Hematopoietic multipotent progenitor cell treated with erythropoietin and hydrocortisone succinate and interleukin-3 and kit ligand, for 8 days (in vitro differentiated cells): ENCODE data around the gene PTBP2.
"Not testable (repeated sequence)": the region's sequence is repeated elsewhere in the genome, so short reads cannot be mapped to it uniquely, and the experiment has no call there.

Experiments
- DNase-seq: peaks from one replicate; pipeline ENCODE4 v3.0.0-alpha.2; 2015

PTBP2 gene

DNA sequence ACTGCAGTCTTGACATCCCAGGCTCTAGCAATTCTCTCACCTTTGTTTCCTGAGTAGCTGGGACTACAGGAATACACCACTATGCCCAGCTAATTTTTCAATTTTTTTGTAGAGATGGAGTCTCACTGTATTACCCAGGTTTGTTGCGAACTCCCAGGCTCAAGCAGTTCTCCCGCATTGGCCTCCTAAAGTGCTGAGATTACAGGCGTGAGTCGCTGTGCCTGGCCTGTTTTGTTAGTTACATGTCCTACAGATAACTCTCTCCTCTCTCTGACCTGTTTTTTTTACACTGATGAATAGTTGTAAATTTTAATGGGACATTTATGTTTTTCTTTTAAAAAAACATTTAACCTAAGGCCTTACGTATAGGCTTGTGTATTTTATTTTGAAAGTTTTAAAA is 19.8 kb downstream of the PTBP2 start:
- DNase-seq = no peak

DNA sequence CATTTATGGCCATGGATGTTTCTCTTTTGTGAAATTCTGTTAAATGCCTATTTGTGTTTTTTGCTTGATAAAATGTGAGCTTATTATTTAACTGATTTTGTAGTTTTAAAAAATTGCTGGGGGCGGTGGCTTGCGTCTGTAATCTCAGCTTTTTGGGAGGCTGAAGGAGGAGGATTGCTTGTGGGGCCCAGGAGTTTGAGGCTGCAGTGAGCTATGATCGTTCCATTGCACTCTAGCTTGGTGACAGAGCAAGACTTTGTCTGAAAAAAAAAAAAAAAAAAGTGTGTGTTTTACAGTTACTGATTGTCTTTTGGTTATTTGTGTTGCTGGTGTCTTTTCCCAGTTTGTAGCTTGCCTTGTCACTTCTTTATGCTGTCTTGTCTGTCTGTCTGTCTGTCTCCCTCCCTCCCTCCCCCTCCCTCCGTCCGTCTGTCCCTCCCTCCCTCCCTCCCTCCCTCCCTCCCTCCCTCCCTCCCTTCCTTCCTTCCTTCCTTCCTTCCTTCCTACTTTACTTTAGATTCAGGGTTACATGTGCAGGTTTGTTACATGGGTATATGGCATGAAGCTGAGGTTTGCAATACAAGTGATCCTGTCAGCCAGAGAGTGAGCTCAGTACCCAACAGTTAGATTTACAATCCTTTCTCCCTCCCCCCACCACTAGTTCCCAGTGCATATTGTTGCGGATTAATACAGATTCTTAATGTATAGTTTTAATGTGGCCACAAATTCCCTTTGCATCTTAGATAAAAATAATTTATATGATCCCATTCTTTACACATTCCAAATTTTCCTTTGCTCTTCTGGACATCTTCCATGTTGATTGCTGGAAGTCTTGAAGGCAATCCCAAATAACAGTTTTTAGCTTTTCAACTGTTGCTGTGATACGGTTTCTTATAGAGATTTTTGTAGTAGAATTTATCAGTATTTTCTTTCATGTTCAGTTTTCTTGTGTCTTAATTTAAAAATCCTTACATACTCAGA is 25.1 kb downstream of the PTBP2 start:
- DNase-seq = no peak

DNA sequence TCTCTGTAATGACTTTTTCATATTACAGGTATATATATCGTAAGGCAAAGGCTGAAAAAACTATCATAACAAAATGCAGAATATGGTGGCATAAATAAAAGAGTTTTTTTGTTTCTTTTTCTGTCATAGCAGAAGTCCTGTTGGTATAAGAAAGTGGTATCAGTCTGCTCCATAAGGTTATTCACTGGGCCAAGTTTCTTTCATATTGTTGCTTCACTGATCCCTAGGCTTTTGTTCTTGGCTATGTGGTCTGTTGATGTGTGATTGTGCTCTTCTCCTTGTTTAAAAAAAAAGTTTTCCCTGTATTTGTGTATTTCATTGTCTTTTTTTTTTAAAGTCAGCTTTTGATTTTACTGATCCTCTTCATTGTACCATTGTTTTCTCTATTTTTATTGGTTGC is 26.0 kb downstream of the PTBP2 start:
- DNase-seq = peak; percentile 3

DNA sequence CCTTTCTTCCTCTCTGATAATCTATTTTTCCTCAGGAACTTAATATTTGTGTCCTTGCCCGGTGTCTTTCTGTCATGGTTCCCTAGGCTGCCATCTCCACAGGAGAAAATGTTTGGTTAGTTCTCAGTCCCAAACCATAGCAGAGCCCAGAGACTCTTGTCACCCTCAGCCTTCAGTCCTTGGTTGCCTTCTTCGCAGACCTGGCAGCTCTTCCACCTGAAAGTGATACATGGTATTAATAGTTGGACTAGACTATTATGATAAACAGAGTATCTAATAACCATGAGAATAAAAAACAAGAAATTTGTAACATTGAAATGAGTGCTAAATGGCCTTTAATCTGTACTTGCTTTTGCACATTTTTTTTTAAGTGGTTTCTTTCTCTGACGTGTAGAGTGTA is 26.5 kb downstream of the PTBP2 start:
- no peak for DNase-seq

DNA sequence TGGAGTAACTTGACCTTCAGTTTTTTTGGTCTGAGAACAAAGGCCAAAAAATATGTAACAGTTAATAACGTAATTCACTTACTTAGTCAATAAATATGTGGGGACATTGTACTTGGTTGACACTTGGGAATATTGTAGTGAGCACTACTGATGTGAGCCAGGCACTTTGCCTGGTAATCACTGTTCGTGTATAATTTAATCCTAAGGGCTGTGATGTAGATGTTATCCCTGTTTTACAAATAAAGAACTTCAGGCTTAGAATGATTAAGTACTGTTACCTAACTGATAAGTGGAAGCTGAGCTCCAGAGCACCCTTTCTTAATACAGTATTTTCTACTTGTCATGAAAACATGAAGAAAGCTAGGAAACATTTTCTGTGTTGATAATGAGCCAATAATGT is 28.0 kb downstream of the PTBP2 start:
- no peak for DNase-seq

DNA sequence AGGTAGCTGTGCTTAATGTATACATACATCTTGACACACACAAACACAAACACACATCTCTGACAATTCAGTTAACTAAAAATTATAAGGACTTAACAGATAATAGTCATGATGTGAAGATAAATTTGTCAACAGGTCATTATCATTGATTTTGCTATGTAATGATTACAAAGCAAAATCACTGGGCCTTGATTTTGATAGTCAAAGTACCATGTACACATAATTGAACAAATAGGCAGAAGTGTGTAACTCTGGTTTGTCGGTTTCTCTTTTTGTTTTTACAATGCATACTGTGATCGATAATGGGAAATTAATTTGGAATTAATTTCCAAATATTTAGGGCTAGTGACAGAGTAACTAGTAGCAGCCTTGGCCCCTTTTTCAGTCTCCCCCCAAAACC is 30.8 kb downstream of the PTBP2 start:
- no peak for DNase-seq

DNA sequence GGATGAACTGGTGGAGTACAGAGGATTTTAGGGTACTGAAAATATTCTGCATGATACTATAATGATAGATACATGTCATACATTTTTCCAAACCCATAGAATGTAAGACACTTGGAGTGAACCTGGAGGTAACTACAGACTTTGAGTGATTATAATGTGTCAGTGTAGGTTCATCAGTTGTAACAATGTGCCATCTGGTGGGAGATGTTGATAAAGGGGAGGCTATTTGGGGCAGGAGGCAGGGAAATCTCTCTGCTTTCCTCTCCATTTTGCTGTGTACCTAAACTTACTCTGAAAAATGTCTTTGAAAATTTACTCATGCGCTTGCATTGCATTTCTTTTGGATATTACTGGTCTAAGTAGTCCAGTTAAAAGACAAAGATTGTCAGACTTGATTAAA is 35.2 kb downstream of the PTBP2 start:
- no peak for DNase-seq

DNA sequence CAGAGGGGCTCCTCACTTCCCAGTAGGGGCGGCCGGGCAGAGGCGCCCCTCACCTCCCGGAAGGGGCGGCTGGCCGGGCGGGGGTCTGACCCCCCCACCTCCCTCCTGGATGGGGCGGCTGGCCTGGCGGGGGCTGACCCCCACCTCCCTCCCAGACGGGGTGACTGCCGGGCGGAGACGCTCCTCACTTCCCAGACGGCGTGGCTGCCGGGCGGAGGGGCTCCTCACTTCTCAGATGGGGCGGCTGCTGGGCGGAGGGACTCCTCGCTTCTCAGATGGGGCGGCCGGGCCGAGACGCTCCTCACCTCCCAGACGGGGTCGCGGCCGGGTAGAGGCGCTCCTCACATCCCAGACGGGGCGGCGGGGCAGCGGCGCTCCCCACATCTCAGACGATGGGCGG is 41.0 kb downstream of the PTBP2 start:
- DNase-seq = not testable (repeated sequence)

DNA sequence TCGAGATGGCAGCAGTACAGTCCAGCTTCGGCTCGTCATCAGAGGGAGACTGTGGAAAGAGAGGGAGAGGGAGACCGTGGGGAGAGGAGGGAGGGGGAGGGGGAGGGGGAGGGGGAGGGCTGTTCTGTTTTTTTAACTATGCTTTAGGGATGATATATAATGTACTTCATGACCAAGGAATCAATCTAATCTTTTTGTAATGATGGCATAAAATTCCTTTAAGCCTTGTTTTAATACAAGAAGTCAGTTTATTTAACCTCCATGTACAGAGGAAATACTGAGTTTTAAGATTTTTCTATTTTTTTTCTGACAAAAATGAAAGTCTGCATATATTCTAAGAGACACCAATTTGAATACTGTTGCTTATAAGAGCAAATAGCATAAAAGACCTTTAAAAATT is 41.9 kb downstream of the PTBP2 start:
- DNase-seq = no peak

DNA sequence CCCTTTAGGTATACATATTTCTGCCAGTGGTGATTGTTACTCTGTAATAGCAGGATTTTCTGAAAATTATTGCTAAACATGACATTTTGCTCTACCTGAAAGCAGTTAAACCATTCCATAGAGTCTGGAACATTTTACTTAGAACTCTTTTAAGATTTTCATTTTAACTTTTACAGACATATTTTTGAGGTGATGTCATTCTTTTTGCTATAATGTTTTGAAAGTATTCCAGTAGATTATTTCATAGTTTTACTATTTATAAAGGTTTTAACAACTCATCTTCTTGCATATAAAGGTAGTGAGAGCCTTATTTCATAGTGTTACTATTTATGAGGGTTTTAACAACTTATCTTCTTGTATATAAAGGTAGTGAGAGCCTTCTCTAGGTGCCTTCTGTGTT is 42.9 kb downstream of the PTBP2 start:
- no peak for DNase-seq

DNA sequence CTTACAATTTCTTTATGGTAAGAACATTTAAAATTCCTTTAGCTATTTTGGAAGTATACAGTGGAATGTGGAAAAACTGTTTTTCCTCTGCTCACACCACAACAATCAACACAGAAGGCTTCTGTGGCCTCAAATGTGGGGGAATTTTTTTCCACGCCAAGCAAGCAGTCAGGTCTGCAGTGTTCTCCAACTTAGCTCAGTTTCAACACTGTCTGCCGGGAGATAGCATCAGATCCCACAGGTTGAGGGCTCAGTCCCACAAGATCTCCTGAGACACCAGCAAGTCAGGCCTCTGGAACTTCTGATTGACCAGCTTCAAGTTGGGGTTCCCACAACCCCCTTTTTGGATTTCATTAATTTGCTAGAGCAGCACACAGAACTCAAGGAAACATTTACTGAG is 50.3 kb downstream of the PTBP2 start:
- DNase-seq = no peak

DNA sequence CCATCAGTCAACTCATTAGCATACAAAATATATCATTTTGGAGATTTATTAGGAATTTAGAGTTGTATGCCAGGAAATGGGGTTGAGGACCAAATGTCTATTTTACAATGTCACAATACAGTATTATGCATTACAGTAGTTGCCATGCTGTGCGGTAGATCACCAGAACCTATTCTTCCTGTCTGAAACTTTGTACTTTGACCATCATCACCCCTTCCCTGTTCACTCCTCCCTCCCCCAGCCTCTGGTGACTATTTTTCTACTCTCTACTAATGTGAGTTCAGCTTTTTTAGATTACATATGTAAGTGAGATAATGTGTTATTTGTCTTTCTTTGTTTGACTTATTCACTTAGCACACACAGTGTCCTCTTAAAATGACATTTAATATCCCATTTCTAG is 50.8 kb downstream of the PTBP2 start:
- no peak for DNase-seq

DNA sequence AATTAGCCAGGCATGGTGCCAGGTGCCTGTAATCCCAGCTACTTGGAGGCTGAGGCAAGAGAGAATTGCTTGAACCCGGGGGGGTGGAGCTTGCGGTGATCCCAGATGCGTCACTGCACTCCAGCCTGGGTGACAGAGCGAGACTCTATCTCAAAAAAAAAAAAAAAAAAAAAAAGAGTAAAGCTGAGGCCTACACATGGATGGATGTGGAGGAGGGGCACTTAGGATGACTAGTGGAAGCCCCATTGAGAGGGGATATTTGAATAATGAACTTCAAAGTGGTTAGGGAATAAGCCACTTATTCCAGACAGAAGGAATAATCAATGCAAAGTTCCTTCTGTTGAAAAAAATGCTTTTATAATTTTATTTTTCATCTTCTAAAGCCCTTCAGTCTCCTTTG is 51.4 kb downstream of the PTBP2 start:
- no peak for DNase-seq

DNA sequence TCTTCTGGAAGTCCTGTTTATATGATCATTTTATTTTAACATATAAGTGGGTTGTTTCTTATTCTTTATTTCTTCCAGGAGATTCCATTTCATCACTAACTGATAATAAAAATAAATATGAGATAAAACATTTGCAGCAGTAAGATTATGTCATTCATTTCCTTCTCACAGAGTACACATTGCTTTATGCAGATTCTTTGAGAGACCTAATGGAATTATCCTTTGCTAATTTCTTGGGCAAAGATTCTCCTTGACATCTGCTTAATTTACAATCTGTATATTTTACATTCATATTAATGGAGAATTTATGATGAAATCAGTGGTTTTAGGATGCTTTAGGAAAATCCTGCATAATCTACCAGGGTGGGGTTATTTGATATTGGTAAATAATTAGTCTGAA is 60.6 kb downstream of the PTBP2 start:
- no peak for DNase-seq

DNA sequence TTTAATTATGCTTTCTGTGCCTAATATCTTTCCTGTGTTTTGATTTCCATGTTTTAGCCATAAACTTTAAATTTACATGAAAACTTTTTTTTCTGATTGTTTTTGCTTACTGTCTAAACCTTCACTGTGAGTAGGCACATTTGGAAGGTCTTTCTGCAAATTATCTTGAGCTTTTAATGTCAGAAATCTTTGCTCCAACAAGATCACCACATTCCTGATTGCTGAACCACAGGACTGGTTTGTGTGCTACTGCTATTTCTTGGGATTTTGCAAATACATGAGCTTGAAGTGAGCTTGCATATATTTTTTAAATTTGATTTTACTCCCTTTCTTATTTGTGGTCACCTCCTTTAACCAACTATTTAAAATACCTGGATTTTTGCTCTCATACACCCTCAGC is 61.3 kb downstream of the PTBP2 start:
- no peak for DNase-seq

DNA sequence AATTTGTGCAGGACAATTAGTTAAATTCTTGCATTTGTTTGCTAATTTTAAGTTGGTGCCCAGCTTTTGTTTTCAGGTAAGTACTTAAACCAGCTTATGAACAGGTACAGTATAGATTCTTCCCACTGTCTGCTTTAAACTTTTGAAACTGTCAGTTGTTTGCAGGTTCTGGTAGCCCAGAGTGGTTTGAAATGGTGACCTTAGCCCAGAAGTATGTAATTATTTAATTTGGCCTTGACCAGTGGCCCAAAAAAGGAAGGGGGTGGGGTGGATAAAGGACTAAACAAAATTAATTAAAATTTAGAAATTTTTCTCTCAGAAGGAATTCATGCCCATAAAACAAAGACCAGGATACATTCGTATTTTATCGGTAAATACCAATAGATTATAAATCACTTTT is 69.0 kb downstream of the PTBP2 start:
- no peak for DNase-seq

DNA sequence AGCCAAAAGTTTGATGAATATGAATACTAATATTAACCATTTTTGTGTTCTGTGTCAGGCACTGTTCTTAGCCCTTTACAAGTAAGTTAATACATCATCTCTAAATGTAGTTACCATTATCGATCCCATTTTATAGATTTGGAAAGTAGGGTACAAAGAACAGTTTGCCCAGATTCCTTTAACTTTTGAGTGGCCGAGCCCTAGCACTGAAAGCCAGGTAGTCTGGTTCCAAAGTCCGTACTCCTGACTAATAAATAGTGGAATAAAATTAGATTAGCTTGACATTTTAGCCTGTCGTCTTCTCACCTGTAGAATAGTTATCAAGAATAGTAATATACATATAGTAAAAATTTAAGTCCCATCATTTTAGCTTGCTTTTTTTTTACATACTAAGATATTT is 70.6 kb downstream of the PTBP2 start:
- no peak for DNase-seq

DNA sequence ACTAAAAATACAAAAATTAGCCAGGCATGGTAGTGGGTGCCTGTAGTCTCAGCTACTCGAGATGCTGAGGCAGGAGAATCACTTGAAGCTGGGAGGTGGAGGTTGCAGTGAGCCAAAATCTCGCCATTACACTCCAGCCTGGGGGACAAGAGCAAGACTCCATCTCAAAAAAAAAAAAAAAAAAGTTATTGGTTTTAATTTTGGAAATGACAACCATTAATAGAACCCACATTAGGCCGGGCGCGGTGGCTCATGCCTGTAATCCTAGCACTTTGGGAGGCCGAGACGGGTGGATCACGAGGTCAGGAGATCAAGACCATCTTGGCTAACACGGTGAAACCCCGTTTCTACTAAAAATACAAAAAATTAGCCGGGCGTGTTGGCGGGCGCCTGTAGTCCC is 80.1 kb downstream of the PTBP2 start:
- DNase-seq = not testable (repeated sequence)

DNA sequence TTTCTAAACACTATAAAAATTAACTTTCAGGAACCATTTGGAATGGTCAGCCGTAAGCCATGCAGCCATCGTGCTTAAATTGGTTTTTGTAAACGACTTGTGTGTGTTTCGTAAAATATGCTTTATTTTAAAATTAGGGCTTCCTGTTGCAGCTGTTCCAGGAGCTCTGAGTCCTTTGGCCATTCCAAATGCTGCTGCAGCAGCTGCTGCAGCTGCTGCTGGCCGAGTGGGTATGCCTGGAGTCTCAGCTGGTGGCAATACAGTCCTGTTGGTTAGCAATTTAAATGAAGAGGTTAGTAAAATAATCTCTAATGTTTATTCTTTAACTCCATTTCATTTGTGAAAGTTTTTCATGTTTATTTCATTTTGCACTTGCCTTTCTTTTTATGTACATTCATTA is 83.1 kb downstream of the PTBP2 start:
- no peak for DNase-seq

DNA sequence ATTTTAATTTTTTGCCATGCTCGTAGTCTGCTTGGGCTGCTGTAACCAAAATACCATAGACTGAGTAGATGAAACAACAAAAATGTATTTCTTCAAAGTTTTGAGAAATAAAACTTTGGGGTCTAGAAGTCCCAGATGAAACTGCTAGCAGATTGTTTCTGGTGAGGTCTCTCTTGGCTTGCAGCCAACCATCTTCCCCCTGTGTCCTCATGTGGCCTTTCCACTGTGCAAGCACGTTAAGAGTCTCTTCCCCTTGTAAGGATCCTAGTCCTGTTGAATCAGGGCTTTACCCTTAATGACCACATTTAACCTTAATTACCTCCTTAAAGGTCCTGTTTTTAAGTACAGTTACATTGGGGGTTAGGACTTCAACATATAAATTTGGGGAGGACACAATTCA is 86.6 kb downstream of the PTBP2 start:
- peak; percentile 17 for DNase-seq

DNA sequence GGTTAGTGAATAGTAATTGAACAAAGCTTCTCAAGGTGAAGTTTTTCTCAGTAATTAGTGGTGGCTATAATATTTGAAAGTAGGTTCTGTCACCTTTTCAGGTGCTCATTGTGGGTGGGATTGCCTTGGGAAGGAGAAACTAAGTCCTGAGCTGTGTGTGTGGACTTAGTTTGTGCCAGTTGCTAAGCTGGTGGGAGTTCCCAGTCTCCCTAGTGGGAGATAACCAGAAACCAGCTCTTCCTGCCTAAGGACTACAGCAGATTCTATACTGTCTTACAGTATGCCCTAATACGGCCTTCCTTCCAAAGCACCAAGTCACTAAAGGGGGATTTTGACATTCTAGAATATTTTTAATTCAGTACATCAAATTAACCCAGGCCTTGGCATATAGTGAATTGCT is 94.3 kb downstream of the PTBP2 start:
- no peak for DNase-seq

DNA sequence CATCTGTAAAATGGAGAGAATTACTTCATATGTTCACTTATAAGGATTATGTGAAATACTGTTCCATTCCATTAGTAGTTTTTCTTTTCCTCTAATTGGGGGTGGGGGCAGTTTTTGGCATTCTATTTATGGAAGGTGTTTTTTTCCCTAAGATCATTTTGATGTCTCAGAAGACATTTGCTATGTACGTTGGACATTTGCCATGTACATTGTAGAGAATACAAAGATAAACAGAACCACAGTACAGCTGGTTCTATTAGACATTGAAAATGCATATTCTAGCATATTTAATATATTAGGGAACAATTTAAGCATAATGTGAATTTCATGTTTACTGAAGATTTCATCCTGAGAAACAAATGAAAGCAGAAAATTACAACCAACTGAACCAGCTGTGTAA is 98.5 kb downstream of the PTBP2 start:
- DNase-seq = peak; percentile 16

DNA sequence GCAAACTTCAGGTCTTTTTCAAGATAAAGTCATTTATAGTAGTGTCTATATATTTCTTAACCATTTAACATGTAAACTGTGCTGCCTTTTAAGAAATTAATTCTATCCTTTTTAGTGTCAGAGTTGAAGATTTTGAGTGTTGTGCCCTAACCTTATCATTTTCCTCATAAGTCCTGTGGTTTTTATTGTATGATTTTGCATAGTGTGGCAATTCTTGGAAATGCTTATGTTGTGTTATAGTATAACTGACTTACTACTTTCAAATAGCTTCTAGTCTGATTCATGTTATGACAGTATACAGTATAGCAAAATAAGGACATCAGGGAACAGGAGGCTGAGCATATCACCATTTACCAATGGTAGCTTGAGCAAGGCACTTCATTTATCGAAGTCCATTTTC is 99.1 kb downstream of the PTBP2 start:
- peak; percentile 66 for DNase-seq

DNA sequence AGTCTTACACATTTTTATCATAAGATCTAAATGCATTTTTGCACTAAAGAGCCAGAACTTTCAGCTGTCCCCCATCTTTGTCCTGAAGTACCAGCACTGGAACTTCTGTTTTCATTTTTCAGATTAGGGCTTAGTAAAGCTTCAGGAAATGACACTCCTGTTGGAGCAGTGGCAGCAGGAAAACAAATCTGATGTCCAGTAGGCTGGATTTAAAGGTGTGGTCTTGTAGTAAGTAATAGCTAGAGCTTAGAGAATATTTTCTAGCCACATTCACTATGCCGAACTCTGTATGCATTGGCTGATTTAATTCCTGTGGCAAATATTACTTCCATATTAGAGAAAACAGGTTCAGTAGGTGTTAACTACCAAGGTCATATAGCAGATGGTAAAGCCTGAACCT is 103.6 kb downstream of the PTBP2 start:
- no peak for DNase-seq

DNA sequence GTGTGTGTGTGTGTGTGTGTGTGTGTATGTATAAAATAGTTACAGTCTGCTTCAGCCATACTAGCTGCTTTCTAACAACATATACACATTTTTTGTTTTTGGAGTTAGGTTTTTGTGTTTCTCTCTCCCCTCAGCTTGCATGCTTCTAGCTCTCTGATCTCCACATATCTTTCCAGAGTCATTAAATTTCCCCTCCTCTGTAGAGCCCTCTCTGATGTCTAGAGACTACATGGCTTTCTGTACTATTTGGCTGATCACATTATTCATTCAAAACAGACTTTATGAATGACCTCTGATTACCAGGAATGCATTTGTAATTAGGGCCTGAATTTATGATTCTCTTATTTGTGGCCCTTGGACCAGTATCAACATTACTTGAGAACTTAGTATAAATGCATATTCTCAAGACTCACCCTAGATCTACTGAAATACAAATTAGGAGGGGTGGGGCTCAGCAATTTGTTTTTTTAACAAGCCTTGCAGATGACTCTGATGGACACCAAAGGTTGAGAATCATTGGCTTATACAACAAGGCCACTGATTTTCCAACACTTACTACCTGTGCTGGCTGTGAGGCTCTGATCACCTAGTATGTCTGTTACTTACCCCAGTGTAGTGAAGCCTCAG is 104.5 kb downstream of the PTBP2 start:
- DNase-seq = no peak
